K562 (cell line): ENCODE data around the gene COL28A1. TPM values are rescaled to one million over a fixed set of nuclear protein-coding genes. Genes with fewer than 3 reads are reported as not detected.
A peak's percentile ranks its signal among the peaks of the same experiment; 100 is the strongest.

Experiments
- ATAC-seq: fragments of 200-7000 bp; cut with Tn5 transposase; 3 replicates; pipeline ENCODE4 v1.9.1; 2020; ENCODE audit warnings: moderate library complexity
- BruUV-seq: library from RNA; stranded (reverse); fragments of 400-500 nt; replicated peaks from 2 replicates; lab custom pipeline; 2021; lab: Mats Ljungman, UMichigan
- CTCF ChIA-PET: fragments of 300-600 bp; formaldehyde crosslinking; extraction: SDS; loops from one replicate; lab custom pipeline; 2021; ENCODE audit warnings: low intra/inter-chr PET ratio; lab: Yijun Ruan, JAX
- POLR2A ChIA-PET: fragments of 300-600, 350-650 bp; sonication (Branson Sonifier 250); formaldehyde crosslinking; extraction: SDS; loops from one replicate; lab custom pipeline; 2021; ENCODE audit warnings: antibody characterized with exemption, inconsistent platforms; lab: Yijun Ruan, JAX
- DNase-seq, 4 experiments: peaks; one replicate each; pipeline versions ENCODE4 v3.0.0 to v3.0.0-alpha.2; 2011 to 2018; ENCODE audit warnings: low spot score in 3 of 4, mixed read lengths in 3 of 4; ENCODE audit errors: extremely low read depth in 1 of 4
- FAIRE-seq: peaks from 2 replicates; lab custom pipeline; 2011; peaks lifted over from hg19 to GRCh38; lab: Jason Lieb, UNC
- H2AFZ ChIP-seq: 2 replicates; pipeline ENCODE4 v1.6.0; 2011; ENCODE audit warnings: low read depth, low read length, control low read depth, inconsistent platforms
- H3K27ac ChIP-seq: fragments of 200-600 bp; 3 replicates; pipeline ENCODE4 v1.8.0; 2011; ENCODE audit warnings: low read depth, mild to moderate bottlenecking, control low read depth, inconsistent platforms, low read length, moderate library complexity, mixed read lengths; ENCODE audit errors: extremely low read depth
- H3K27me3 ChIP-seq, 2 experiments: fragments of 300-600 bp in 1 of 2; 2 replicates in 1 of 2; 3 replicates in 1 of 2; pipeline versions ENCODE4 v1.6.0 to v1.8.0; 2011; ENCODE audit warnings: inconsistent platforms in 2 of 2, low read length in 2 of 2, mild to moderate bottlenecking in 1 of 2, mixed read lengths in 1 of 2, moderate library complexity in 1 of 2; ENCODE audit not compliant: control insufficient read depth in 2 of 2, insufficient read depth in 2 of 2
- H3K36me3 ChIP-seq: fragments of 300-600 bp; 3 replicates; pipeline ENCODE4 v1.8.0; 2011; ENCODE audit warnings: mild to moderate bottlenecking, low read length, inconsistent platforms; ENCODE audit not compliant: control insufficient read depth, insufficient read depth
- H3K4me1 ChIP-seq, 2 experiments: fragments of 200-600 bp in 1 of 2; replicated peaks in 1 of 2; 2 replicates in 1 of 2; 3 replicates in 1 of 2; pipeline versions ENCODE4 v1.5.1 to v1.8.0; 2011; ENCODE audit warnings: inconsistent platforms in 2 of 2, low read length in 2 of 2, mild to moderate bottlenecking in 1 of 2, mixed read lengths in 1 of 2, moderate library complexity in 1 of 2; ENCODE audit not compliant: control insufficient read depth in 2 of 2, insufficient read depth in 2 of 2
- H3K4me2 ChIP-seq: 2 replicates; pipeline ENCODE4 v1.6.1; 2011; ENCODE audit warnings: low read length, control low read depth, inconsistent platforms, mixed read lengths; ENCODE audit not compliant: insufficient read depth
- H3K4me3 ChIP-seq: fragments of 200-600 bp; sonication (generic), shearing (Covaris generic); 2 replicates; pipeline ENCODE4 v1.5.1; 2016; ENCODE audit warnings: control low read depth, inconsistent platforms
- H3K79me2 ChIP-seq: fragments of 200-600 bp; 3 replicates; pipeline ENCODE4 v1.8.0; 2011; ENCODE audit warnings: low read length, inconsistent platforms; ENCODE audit not compliant: control insufficient read depth, insufficient read depth
- H3K9ac ChIP-seq, 2 experiments: 2 replicates each; pipeline versions ENCODE4 v1.6.0 to v1.6.1; 2011; ENCODE audit warnings: low read depth in 2 of 2, low read length in 2 of 2, control low read depth in 1 of 2, inconsistent platforms in 1 of 2, mild to moderate bottlenecking in 1 of 2, mixed read lengths in 1 of 2; ENCODE audit not compliant: insufficient read depth in 1 of 2
- H3K9me1 ChIP-seq: one replicate; pipeline ENCODE4 v1.6.0; 2011; ENCODE audit warnings: inconsistent platforms, mild to moderate bottlenecking, low read length, moderate library complexity; ENCODE audit not compliant: control insufficient read depth, insufficient read depth
- H3K9me3 ChIP-seq: replicated peaks from 2 replicates; pipeline ENCODE4 v1.5.1; 2011; ENCODE audit warnings: low read depth, low read length, inconsistent platforms; ENCODE audit not compliant: control insufficient read depth, insufficient read depth
- H4K20me1 ChIP-seq: replicated peaks from 2 replicates; pipeline ENCODE4 v1.6.1; 2011; ENCODE audit warnings: low read length, inconsistent platforms, mixed read lengths; ENCODE audit not compliant: control insufficient read depth, insufficient read depth
- BCL6 ChIP-seq: fragments of 250-450 bp; sonication (Bioruptor Pico); IDR thresholded peaks from 2 replicates; pipeline ENCODE4 v1.4.0; 2020
- BRD9 ChIP-seq: fragments of 450-650 bp; IDR thresholded peaks from 2 replicates; pipeline ENCODE4 v1.6.1; 2018; ENCODE audit warnings: low read depth; ENCODE audit not compliant: partially characterized antibody
- CEBPB ChIP-seq: fragments of 450-650 bp; IDR thresholded peaks from 2 replicates; pipeline ENCODE4 v1.6.1; 2016; ENCODE audit warnings: missing genetic modification characterization, missing compliant biosample characterization
- CEBPG ChIP-seq, 3 experiments: fragments of 200-800 bp in 1 of 3; sonication (Bioruptor generic) in 1 of 3; sonication (generic) in 1 of 3; formaldehyde crosslinking in 1 of 3; IDR thresholded peaks in 2 of 3; conservative IDR thresholded peaks in 1 of 3; 2 replicates each; pipeline versions ENCODE4 v1.6.1 to v1.8.0; 2016 to 2022; ENCODE audit warnings: missing compliant biosample characterization in 2 of 3, missing genetic modification characterization in 2 of 3, mild to moderate bottlenecking in 1 of 3, missing genetic modification reagents in 1 of 3
- CHD2 ChIP-seq: IDR thresholded peaks from 2 replicates; pipeline ENCODE4 v1.6.1; 2011; ENCODE audit warnings: low read depth, low read length
- CREB3L1 ChIP-seq: fragments of 450-650 bp; IDR thresholded peaks from 2 replicates; pipeline ENCODE4 v1.6.1; 2014; ENCODE audit warnings: low read depth, mild to moderate bottlenecking, moderate library complexity, borderline replicate concordance
- CXXC5 ChIP-seq: fragments of 250-450 bp; sonication (Bioruptor Pico); IDR thresholded peaks from 2 replicates; pipeline ENCODE4 v1.8.0; 2022; ENCODE audit warnings: inconsistent platforms, mild to moderate bottlenecking, moderate library complexity
- HSF4 ChIP-seq: fragments of 250-450 bp; sonication (Bioruptor Pico); IDR thresholded peaks from 2 replicates; pipeline ENCODE4 v2.1.2; 2022; ENCODE audit warnings: mild to moderate bottlenecking, moderate library complexity, borderline replicate concordance
- PCBP1 ChIP-seq: fragments of 200-400 bp; formaldehyde crosslinking; IDR thresholded peaks from 2 replicates; pipeline ENCODE4 v1.6.1; 2018; ENCODE audit warnings: mild to moderate bottlenecking, low read depth, low read length; ENCODE audit not compliant: poor library complexity, severe bottlenecking
- RNF219 ChIP-seq: fragments of 250-450 bp; sonication (Bioruptor Pico); IDR thresholded peaks from 2 replicates; pipeline ENCODE4 v1.5.0; 2022; ENCODE audit warnings: mild to moderate bottlenecking
- SMARCA4 ChIP-seq: fragments of 450-650 bp; IDR thresholded peaks from 2 replicates; pipeline ENCODE4 v1.6.1; 2016
- SRSF7 ChIP-seq: fragments of 200-400 bp; formaldehyde crosslinking; optimal IDR thresholded peaks from 2 replicates; pipeline ENCODE3; 2017; ENCODE audit warnings: mild to moderate bottlenecking, low read depth, low read length
- TCF7 ChIP-seq: sonication (generic); IDR thresholded peaks from 2 replicates; pipeline ENCODE4 v1.6.1; 2016; ENCODE audit warnings: antibody characterized with exemption, borderline replicate concordance
- ZNF408 ChIP-seq: fragments of 250-450 bp; sonication (Bioruptor Pico); IDR thresholded peaks from 2 replicates; pipeline ENCODE4 v1.4.0; 2020; ENCODE audit warnings: low read depth, mild to moderate bottlenecking, moderate library complexity
- WGBS: fragments of 100-300 bp; shearing (Covaris generic); methylation state at CpG from one replicate; pipeline ENCODE4 v1.1.6; 2016; ENCODE audit warnings: low coverage, mixed read lengths; ENCODE audit not compliant: insufficient coverage; ENCODE audit errors: missing lambda C conversion rate; 5-methylcytosine and 5-hydroxymethylcytosine counted together
- in situ Hi-C: fragments of 300-500 bp; cut with MboI; formaldehyde crosslinking; loops from 4 replicates; pipeline ENCODE4 v1.15.0; 2018; ENCODE audit warnings: inconsistent platforms, mixed read lengths
- intact Hi-C: fragments of 100-400 bp; cut with micrococcal nuclease; formaldehyde crosslinking; loops from 2 replicates; pipeline ENCODE4 v1.14.2; 2022
- polyA plus RNA-seq, 8 experiments: library from polyadenylated mRNA; depleted of rRNA in 4 of 8; stranded (reverse) in 5 of 8; unstranded in 3 of 8; fragments of >200 nt; fragmentation: Nextera tagmentation in 2 of 8; fragmentation: Illumina TruSeq in 1 of 8; extraction: Ambion mirVana in 2 of 8; extraction: Trizol in 1 of 8; gene quantifications; 2 replicates each; pipeline versions ENCODE4 v1.2.1 to v1.2.3, GENCODE V29; 2011 to 2014; ENCODE audit warnings: inconsistent platforms in 1 of 8, missing spikeins in 1 of 8
- total RNA-seq, 7 experiments: library from RNA; depleted of rRNA in 6 of 7; stranded (reverse); fragments of >200 nt in 6 of 7; fragmentation: Illumina TruSeq in 2 of 7; extraction: Trizol in 2 of 7; gene quantifications; 2 replicates each; pipeline versions ENCODE4 v1.2.1 to v1.2.3, GENCODE V29; 2011 to 2021; ENCODE audit warnings: low replicate concordance in 1 of 7

Gene COL28A1
- total and polyA plus RNA-seq, 9 of the 15 experiments (the other 6 are each of a cell fraction or from before 2014, with no cell fraction given), result 0.03 to 0.13 (median 0.05) TPM; not detected in 3

DNA sequence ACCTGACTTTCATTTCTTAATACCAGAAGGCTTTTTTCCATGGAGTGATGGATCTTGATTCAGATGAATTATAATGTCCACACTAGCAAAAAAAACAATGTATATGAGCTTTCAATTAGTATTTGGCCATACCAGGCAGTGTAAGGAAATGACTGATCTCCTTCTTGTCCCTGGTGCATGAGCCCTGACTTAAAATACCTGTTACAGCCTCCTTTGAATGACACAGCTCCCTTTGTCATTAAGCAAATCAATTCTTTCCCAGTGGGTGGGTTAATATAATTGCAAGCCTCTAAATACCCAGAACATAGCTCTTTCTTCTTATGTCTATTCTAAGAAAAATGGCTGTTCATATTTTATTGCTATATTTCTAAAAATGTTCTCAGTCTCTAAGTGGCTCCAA is 188.6 kb downstream of the COL28A1 start (continued):
- no peak for TF ChIP-seq RNF219
- no peak for TF ChIP-seq ZNF408 (CRISPR knock-in tag)
- no peak for TF ChIP-seq BCL6 (CRISPR knock-in tag)
- no peak for TF ChIP-seq SRSF7
- TF ChIP-seq CXXC5 (CRISPR knock-in tag), result no peak

GRCh38 chr7:7344583-7344982 is 191.1 kb downstream of the COL28A1 start:
- H3K9ac ChIP-seq, result no peak overlapping the region
- no peaks in the 10 kb centered on the region for H3K79me2 ChIP-seq
- BruUV-seq, result no TSS peak
- H3K9me1 ChIP-seq, result no peaks in the 10 kb centered on the region
- DNase-seq, result no peak
- H3K4me3 ChIP-seq, result no peak overlapping the region
- peaks cover 2 to 9% of the 10 kb centered on the region in 2 experiments; a peak in 2 of 5 replicates for H3K27me3 ChIP-seq
- no peaks in the 10 kb centered on the region for H3K36me3 ChIP-seq
- WGBS, result 3% methylated on average over 3 of the region's 3 CpGs
- no peak for ATAC-seq
- no peak overlapping the region for H2AFZ ChIP-seq
- no peak overlapping the region for H3K4me2 ChIP-seq
- H3K27ac ChIP-seq, result no peak overlapping the region
- in situ Hi-C loops (no loop called here), intact Hi-C loops (no loop called here)
- TF ChIP-seq CREB3L1 (no peak), CHD2 (no peak), SMARCA4 (no peak), HSF4 (no peak), CEBPB (peak; percentile 60), TCF7 (no peak), BRD9 (no peak), CEBPG (CRISPR knock-in tag; IDR thresholded peaks at IDR 0.05) (no peak), CEBPG (tag; conservative IDR thresholded peaks at IDR 0.05 in 1 of 2, IDR thresholded peaks at IDR 0.05 in 1 of 2) (peak; percentile 41 to 57; a peak in 3 of 4 replicates), PCBP1 (no peak)
- CTCF ChIA-PET, result no interaction called here
- no peaks in the 10 kb centered on the region for H3K4me1 ChIP-seq
- POLR2A ChIA-PET, result no interaction called here
- H3K9me3 ChIP-seq, result no peaks in the 10 kb centered on the region
- no peaks in the 10 kb centered on the region for H4K20me1 ChIP-seq
- no peak for FAIRE-seq
